Neuronal stem cell (in vitro differentiated cells): ENCODE measurements around the gene DHCR7.

Experiments
- DNase-seq: peaks from one replicate; pipeline ENCODE4 v3.0.0-alpha.2; 2013; ENCODE audit warnings: low spot score
- H2AFZ ChIP-seq: one replicate; pipeline ENCODE4 v1.6.1; 2013; ENCODE audit warnings: mild to moderate bottlenecking, low read length, inconsistent platforms
- H2AK5ac ChIP-seq: 2 replicates; pipeline ENCODE4 v1.6.1; 2013; ENCODE audit warnings: low read depth, mild to moderate bottlenecking, inconsistent platforms, low read length, moderate library complexity, mixed read lengths
- H2BK120ac ChIP-seq: 2 replicates; pipeline ENCODE4 v1.6.1; 2013; ENCODE audit warnings: low read depth, mild to moderate bottlenecking, inconsistent platforms, low read length, moderate library complexity, mixed read lengths
- H2BK12ac ChIP-seq: one replicate; pipeline ENCODE4 v1.6.1; 2013; ENCODE audit warnings: low read length, inconsistent platforms
- H2BK15ac ChIP-seq: 2 replicates; pipeline ENCODE4 v1.6.1; 2013; ENCODE audit warnings: mild to moderate bottlenecking, low read length, inconsistent platforms, mixed read lengths
- H2BK5ac ChIP-seq: one replicate; pipeline ENCODE4 v1.6.1; 2013; ENCODE audit warnings: inconsistent platforms, mild to moderate bottlenecking, low read length, moderate library complexity
- H3K14ac ChIP-seq: one replicate; pipeline ENCODE4 v1.6.1; 2013; ENCODE audit warnings: low read length, inconsistent platforms
- H3K18ac ChIP-seq: 2 replicates; pipeline ENCODE4 v1.6.1; 2013; ENCODE audit warnings: low read length, inconsistent platforms
- H3K23ac ChIP-seq: 2 replicates; pipeline ENCODE4 v1.6.1; 2013; ENCODE audit warnings: low read depth, mild to moderate bottlenecking, mixed read lengths, low read length, inconsistent platforms; ENCODE audit not compliant: poor library complexity
- H3K27ac ChIP-seq: replicated peaks from 3 replicates; pipeline ENCODE4 v1.5.1; 2013; ENCODE audit warnings: low read length, inconsistent platforms
- H3K27me3 ChIP-seq, 3 experiments: 2 replicates each; pipeline ENCODE4 v1.6.1; 2013; ENCODE audit warnings: low read length in 3 of 3, mild to moderate bottlenecking in 2 of 3, inconsistent platforms in 1 of 3, low read depth in 1 of 3, mixed read lengths in 1 of 3, moderate library complexity in 1 of 3; ENCODE audit not compliant: control insufficient read depth in 3 of 3, insufficient read depth in 3 of 3
- H3K36me3 ChIP-seq, 2 donors: replicated peaks in 1 of 2; 2 replicates each; pipeline ENCODE4 v1.6.1; 2013; ENCODE audit warnings: low read length in 2 of 2; ENCODE audit not compliant: control insufficient read depth in 2 of 2, insufficient read depth in 2 of 2
- H3K4ac ChIP-seq: 2 replicates; pipeline ENCODE4 v1.6.1; 2013; ENCODE audit warnings: inconsistent platforms, mild to moderate bottlenecking, low read length, moderate library complexity
- H3K4me1 ChIP-seq, 2 donors: 1 replicate in 1 of 2; 2 replicates in 1 of 2; pipeline ENCODE4 v1.6.1; 2013; ENCODE audit warnings: low read length in 2 of 2, low read depth in 1 of 2; ENCODE audit not compliant: control insufficient read depth in 2 of 2, insufficient read depth in 1 of 2
- H3K4me2 ChIP-seq: one replicate; pipeline ENCODE4 v1.6.1; 2013; ENCODE audit warnings: mild to moderate bottlenecking, low read length, inconsistent platforms; ENCODE audit not compliant: insufficient read depth, poor library complexity, severe bottlenecking
- H3K4me3 ChIP-seq, 2 donors: 2 replicates each; pipeline ENCODE4 v1.5.1; 2013; ENCODE audit warnings: low read length in 2 of 2, mild to moderate bottlenecking in 2 of 2, inconsistent platforms in 1 of 2, moderate library complexity in 1 of 2
- H3K79me1 ChIP-seq: one replicate; pipeline ENCODE4 v1.6.1; 2013; ENCODE audit warnings: low read depth, mild to moderate bottlenecking, inconsistent platforms, low read length, moderate library complexity
- H3K9ac ChIP-seq: one replicate; pipeline ENCODE4 v1.6.1; 2013; ENCODE audit warnings: mild to moderate bottlenecking, low read depth, low read length, inconsistent platforms; ENCODE audit not compliant: poor library complexity
- H3K9me3 ChIP-seq, 2 donors: replicated peaks in 1 of 2; 2 replicates each; pipeline versions ENCODE3 to v1.6.1; 2013; ENCODE audit warnings: low read length in 2 of 2, mild to moderate bottlenecking in 2 of 2, inconsistent platforms in 1 of 2, low read depth in 1 of 2, mixed read lengths in 1 of 2, moderate library complexity in 1 of 2; ENCODE audit not compliant: control insufficient read depth in 2 of 2, insufficient read depth in 1 of 2
- H4K8ac ChIP-seq: one replicate; pipeline ENCODE4 v1.6.1; 2013; ENCODE audit warnings: low read depth, mild to moderate bottlenecking, inconsistent platforms, low read length, moderate library complexity
- H4K91ac ChIP-seq: one replicate; pipeline ENCODE4 v1.6.1; 2013; ENCODE audit warnings: low read length, low read depth, mild to moderate bottlenecking, inconsistent platforms; ENCODE audit not compliant: poor library complexity
- WGBS, 2 donors: extraction: QIAGEN DNeasy Blood & Tissue Kit; methylation state at CpG; one replicate each; pipeline ENCODE4 v1.1.7; 2013; ENCODE audit warnings: missing lambda C conversion rate in 2 of 2, mixed read lengths in 1 of 2; ENCODE audit not compliant: insufficient read length in 2 of 2, insufficient replicate concordance in 1 of 2; ENCODE audit errors: extremely low coverage in 2 of 2; 5-methylcytosine and 5-hydroxymethylcytosine counted together

Gene DHCR7

DNA sequence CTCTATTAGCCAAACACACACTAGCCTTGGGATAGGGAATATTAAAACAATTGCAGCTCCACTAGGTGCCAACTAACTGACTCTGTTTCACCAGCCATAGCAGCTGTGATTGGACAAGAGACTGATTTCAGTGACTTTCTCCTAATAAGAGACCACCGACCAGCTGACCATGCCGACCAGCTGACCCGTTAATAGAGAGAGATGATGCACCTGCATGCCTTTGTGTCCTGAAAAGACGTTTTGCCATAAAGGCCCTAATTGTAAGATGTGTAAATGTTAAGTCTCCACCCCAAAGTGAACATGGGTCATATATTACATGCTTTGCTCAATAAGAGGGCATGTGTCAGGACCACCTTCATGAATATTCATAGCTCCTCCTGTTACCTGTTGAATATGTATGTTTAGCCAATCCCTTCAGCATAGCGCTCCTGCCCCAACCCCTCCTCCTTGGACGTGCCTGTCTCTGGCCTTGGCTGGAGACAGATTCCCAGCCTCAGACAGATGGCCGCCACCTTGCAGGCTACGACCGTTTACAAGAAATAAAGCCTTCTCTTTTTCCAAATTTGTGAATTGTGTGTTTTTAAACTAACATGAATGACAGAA is 3.5 kb upstream of the DHCR7 start:
- no peak overlapping the region for H3K14ac ChIP-seq
- H3K23ac ChIP-seq: no peak overlapping the region
- H4K91ac ChIP-seq: no peak overlapping the region
- no peak overlapping the region for H2AK5ac ChIP-seq
- no peak overlapping the region for H3K4ac ChIP-seq
- no peak overlapping the region for H3K4me3 ChIP-seq
- no peak overlapping the region for H3K4me2 ChIP-seq
- H3K4me1 ChIP-seq: peaks cover 15 to 20% of the 10 kb centered on the region in 2 donors
- peaks cover 11% of the 10 kb centered on the region for H3K79me1 ChIP-seq
- H2BK5ac ChIP-seq: no peak overlapping the region
- no peak overlapping the region for H2BK15ac ChIP-seq
- no peak overlapping the region for H2BK120ac ChIP-seq
- no peak overlapping the region for H3K18ac ChIP-seq
- H3K27ac ChIP-seq: no peak overlapping the region
- H3K36me3 ChIP-seq: peaks cover 8 to 34% of the 10 kb centered on the region in 2 donors
- DNase-seq: no peak
- H3K9ac ChIP-seq: no peak overlapping the region
- H4K8ac ChIP-seq: no peak overlapping the region
- WGBS, 2 donors: no CpG with 5 or more reads among the region's 9 CpGs
- no peak overlapping the region for H2AFZ ChIP-seq
- H2BK12ac ChIP-seq: no peak overlapping the region
- no peaks in the 10 kb centered on the region for H3K27me3 ChIP-seq
- H3K9me3 ChIP-seq: peaks cover under 1 to 3% of the 10 kb centered on the region in 2 donors

GRCh38 chr11:71450939-71451338 is 2.7 kb upstream of the DHCR7 start:
- Histone ChIP-seq H3K14ac (no peak overlapping the region), H3K4me3 (no peak overlapping the region), H2BK5ac (no peak overlapping the region), H4K8ac (no peak overlapping the region), H2BK12ac (no peak overlapping the region), H2AFZ (no peak overlapping the region), H3K18ac (no peak overlapping the region), H3K4ac (no peak overlapping the region), H3K36me3 (peaks cover 8 to 34% of the 10 kb centered on the region in 2 donors), H3K79me1 (peaks cover 11% of the 10 kb centered on the region), H3K4me1 (peaks cover 15 to 20% of the 10 kb centered on the region in 2 donors), H3K4me2 (no peak overlapping the region), H3K27ac (no peak overlapping the region), H3K9me3 (peaks cover 2 to 11% of the 10 kb centered on the region in 2 donors), H2AK5ac (no peak overlapping the region), H2BK15ac (no peak overlapping the region), H3K23ac (no peak overlapping the region), H3K27me3 (no peaks in the 10 kb centered on the region), H2BK120ac (no peak overlapping the region), H3K9ac (no peak overlapping the region), H4K91ac (no peak overlapping the region)
- no CpG with 5 or more reads among the region's 3 CpGs for WGBS, 2 donors
- DNase-seq: no peak

DNA sequence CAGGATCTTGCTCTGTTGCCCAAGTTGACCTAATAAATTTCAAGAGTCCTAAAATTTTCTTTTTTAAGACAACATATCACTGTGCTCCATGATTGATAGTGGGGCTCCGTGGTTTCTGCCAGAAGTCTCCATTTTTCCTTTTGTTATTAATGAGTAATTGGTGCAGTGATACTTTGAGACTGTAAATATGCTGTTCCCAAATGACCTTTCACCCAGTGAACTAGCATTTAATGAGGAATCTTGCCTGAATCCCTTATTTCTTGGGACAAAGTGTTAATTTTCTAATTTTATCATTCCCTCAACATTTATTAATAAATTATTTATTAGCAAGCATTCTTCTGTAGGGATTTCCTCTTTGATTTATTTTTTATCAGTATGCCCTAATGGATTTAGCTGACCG is 2.3 kb upstream of the DHCR7 start:
- H2BK5ac ChIP-seq: no peak overlapping the region
- H4K91ac ChIP-seq: no peak overlapping the region
- no peak overlapping the region for H4K8ac ChIP-seq
- H3K27ac ChIP-seq: no peak overlapping the region
- no peak overlapping the region for H3K18ac ChIP-seq
- peaks cover 11% of the 10 kb centered on the region for H3K79me1 ChIP-seq
- H3K4me3 ChIP-seq: no peak overlapping the region
- H3K36me3 ChIP-seq: peaks cover 9 to 34% of the 10 kb centered on the region in 2 donors
- no peak for DNase-seq
- H3K23ac ChIP-seq: no peak overlapping the region
- H3K4ac ChIP-seq: no peak overlapping the region
- H3K9me3 ChIP-seq: peaks cover 2 to 15% of the 10 kb centered on the region in 2 donors
- WGBS, 2 donors: no CpG with 5 or more reads among the region's 2 CpGs
- no peak overlapping the region for H2BK120ac ChIP-seq
- H3K9ac ChIP-seq: no peak overlapping the region
- H2BK15ac ChIP-seq: no peak overlapping the region
- H3K27me3 ChIP-seq: no peaks in the 10 kb centered on the region
- H2AK5ac ChIP-seq: no peak overlapping the region
- H2AFZ ChIP-seq: no peak overlapping the region
- H3K4me1 ChIP-seq: peaks cover 15 to 20% of the 10 kb centered on the region in 2 donors
- H3K14ac ChIP-seq: no peak overlapping the region
- no peak overlapping the region for H2BK12ac ChIP-seq
- no peak overlapping the region for H3K4me2 ChIP-seq

GRCh38 chr11:71449596-71449995 is 1.4 kb upstream of the DHCR7 start:
- Histone ChIP-seq H3K27me3 (no peaks in the 10 kb centered on the region), H4K91ac (no peak overlapping the region), H2AK5ac (no peak overlapping the region), H2BK15ac (no peak overlapping the region), H3K4ac (no peak overlapping the region), H3K4me1 (peaks cover 17 to 20% of the 10 kb centered on the region in 2 donors), H3K4me2 (peak overlapping the region; percentile 94), H3K14ac (no peak overlapping the region), H3K9ac (no peak overlapping the region), H3K4me3 (peak overlapping the region; percentile 88 to 92), H2BK12ac (no peak overlapping the region), H2AFZ (peak overlapping the region; percentile 91), H2BK5ac (no peak overlapping the region), H4K8ac (no peak overlapping the region), H2BK120ac (no peak overlapping the region), H3K79me1 (peaks cover 16% of the 10 kb centered on the region), H3K36me3 (peaks cover 17 to 34% of the 10 kb centered on the region in 2 donors), H3K18ac (no peak overlapping the region), H3K23ac (no peak overlapping the region), H3K27ac (no peak overlapping the region), H3K9me3 (peaks cover 2 to 18% of the 10 kb centered on the region in 2 donors)
- no peak for DNase-seq
- no CpG with 5 or more reads among the region's 6 CpGs for WGBS, 2 donors
